Mesodermal cell (in vitro differentiated cells): ENCODE results near the gene OLFML1.
"Not testable (repeated sequence)": the region's sequence is repeated elsewhere in the genome, so short reads cannot be mapped to it uniquely, and the experiment has no call there.

ENCODE experiments used
- H3K27ac ChIP-seq: 2 replicates; pipeline ENCODE4 v1.7.0; 2013; ENCODE audit warnings: mild to moderate bottlenecking, low read depth, low read length, moderate library complexity; ENCODE audit not compliant: severe bottlenecking
- H3K36me3 ChIP-seq: 2 replicates; pipeline ENCODE4 v1.7.1; 2013; ENCODE audit warnings: mild to moderate bottlenecking, low read length, moderate library complexity; ENCODE audit not compliant: control insufficient read depth, insufficient read depth
- H3K4me1 ChIP-seq: one replicate; pipeline ENCODE4 v1.7.1; 2013; ENCODE audit warnings: mild to moderate bottlenecking, low read length; ENCODE audit not compliant: insufficient read depth, control insufficient read depth, poor library complexity, severe bottlenecking
- H3K4me3 ChIP-seq: 2 replicates; pipeline ENCODE4 v1.7.0; 2013; ENCODE audit warnings: low read length, control low read depth, mild to moderate bottlenecking; ENCODE audit not compliant: insufficient read depth, poor library complexity, severe bottlenecking; ENCODE audit errors: extremely low read depth
- H3K9me3 ChIP-seq: 2 replicates; pipeline ENCODE4 v1.7.1; 2013; ENCODE audit warnings: mild to moderate bottlenecking, low read length, moderate library complexity; ENCODE audit not compliant: control insufficient read depth
- WGBS, 2 experiments: methylation state at CpG; one replicate each; pipeline ENCODE4 v1.1.5; 2013; ENCODE audit warnings: missing lambda C conversion rate in 2 of 2; ENCODE audit not compliant: insufficient coverage in 2 of 2; 5-methylcytosine and 5-hydroxymethylcytosine counted together

The OLFML1 gene

DNA sequence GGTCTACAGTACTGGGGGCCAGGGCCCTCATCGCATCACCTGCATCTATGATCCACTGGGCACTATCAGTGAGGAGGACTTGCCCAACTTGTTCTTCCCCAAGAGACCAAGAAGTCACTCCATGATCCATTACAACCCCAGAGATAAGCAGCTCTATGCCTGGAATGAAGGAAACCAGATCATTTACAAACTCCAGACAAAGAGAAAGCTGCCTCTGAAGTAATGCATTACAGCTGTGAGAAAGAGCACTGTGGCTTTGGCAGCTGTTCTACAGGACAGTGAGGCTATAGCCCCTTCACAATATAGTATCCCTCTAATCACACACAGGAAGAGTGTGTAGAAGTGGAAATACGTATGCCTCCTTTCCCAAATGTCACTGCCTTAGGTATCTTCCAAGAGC is 24.7 kb downstream of the OLFML1 start:
- Histone ChIP-seq H3K9me3 (no peaks in the 10 kb centered on the region), H3K27ac (no peak overlapping the region), H3K4me1 (peaks cover 5% of the 10 kb centered on the region), H3K4me3 (no peak overlapping the region), H3K36me3 (no peaks in the 10 kb centered on the region)
- 80% methylated on average over 2 of the region's 2 CpGs; no CpG with 5 or more reads in 1 of the 2 experiments for WGBS, 2 experiments

DNA sequence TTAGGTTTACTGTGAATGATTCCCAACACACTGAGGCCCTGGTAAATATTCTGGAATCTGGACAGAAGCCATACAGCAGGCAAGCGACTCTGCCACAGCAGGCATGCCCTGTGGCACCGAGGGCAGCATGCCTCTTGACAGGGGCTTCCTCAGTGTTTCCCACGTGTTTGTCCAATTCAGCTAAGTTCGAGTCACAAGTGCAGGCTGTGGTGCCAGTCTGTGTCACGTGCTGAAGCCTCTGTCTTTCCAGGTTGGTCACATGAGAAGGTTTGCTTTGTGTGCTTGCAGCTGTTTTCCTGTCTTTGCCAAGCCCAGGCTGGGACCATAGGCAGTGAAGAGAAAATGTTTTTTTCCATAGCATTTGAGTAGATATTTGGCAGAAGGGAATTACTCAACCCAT is 26.1 kb downstream of the OLFML1 start:
- WGBS, 2 experiments, result 84 to 96% methylated on average over 5 of the region's 5 CpGs

DNA sequence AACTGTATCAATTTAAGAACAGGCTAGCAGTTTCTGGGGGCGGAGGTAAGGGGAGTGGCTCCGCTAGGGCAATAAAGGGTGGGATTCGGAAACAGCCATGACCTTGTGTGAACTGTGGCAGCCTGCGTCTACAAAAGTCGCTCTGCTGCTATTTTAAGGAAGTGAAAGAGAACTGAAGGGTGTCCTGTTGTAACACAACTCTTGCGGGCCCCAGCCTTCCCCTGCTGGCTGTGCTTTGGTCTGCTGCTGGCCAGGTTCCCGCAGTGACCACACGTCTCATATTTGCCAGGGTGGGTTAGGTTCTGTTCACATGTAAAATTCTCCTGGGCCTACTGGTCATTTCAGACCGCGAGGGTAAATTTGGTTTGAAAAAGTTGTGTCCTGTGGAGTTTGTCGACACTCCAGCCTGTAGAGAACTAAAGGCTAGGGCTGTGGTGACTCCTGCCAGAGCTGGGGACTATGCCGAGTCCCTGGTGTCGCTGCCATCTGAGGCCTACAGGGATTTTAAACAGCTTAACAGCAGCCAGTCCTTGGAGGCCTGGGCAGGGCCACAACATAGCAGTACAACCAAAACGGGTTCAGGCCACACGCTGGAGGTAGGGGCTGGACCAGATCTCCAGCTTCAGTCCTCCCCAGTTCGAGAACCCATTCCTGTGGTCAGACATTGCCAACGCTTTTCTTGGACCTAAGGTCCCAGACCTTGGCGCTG is 27.4 kb downstream of the OLFML1 start:
- peaks cover 5% of the 10 kb centered on the region for H3K4me1 ChIP-seq
- H3K4me3 ChIP-seq, result peak overlapping the region; percentile 68
- no peaks in the 10 kb centered on the region for H3K36me3 ChIP-seq
- H3K9me3 ChIP-seq, result no peaks in the 10 kb centered on the region
- H3K27ac ChIP-seq, result peak overlapping the region; percentile 47
- WGBS, 2 experiments, result 57 to 64% methylated on average over 15 to 17 of the region's 18 CpGs

More for the DNA sequence above, 26.1 kb downstream of the OLFML1 start:
- Histone ChIP-seq H3K27ac (no peak overlapping the region), H3K4me1 (peaks cover 5% of the 10 kb centered on the region), H3K36me3 (no peaks in the 10 kb centered on the region), H3K9me3 (no peaks in the 10 kb centered on the region), H3K4me3 (no peak overlapping the region)

DNA sequence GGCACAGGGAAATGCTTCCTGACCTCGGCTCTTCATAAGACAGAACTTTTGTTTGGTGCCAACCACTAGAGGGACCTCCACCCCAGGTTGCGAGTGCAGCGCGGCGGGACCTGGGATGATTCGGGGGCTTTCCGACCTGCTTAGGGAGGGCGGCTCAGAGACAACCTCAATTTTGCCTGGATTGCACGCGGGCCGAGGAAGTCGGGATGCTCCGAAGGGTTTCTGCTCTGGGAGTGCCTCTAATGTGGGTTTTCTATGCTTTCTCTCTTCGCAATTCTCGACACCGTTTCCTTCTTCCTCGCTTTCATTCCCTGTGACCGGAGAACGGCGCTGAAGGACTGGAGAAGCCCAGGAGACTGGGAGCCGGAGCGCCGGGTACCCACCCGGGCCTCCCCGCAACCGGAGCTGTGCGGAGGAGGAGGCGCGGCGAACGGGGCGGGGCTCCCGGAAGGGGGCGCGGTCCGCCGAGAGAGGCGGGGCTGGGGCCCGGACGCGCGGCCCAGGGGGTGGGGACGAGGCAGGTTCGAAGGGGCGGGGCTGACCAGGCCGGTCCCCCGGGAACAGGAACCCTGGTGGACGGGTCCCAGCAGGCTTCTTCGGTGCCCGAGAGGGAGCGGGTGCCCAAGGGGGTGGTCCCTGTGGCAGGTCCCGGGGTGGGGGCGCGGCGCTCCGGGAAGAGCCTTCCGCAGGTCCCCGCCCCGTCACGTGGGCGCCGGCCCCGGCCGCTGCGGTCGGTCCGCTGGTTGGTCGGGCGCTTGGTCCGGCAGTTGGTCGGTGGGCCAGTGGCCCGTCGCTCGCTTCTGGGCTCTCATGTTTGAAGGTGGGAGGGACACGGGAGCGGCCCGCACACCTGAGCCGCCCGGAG is 28.2 kb downstream of the OLFML1 start, which contains the start of gene PPFIBP2:
Gene PPFIBP2, plus strand, starts transcription at position 766 of the 865 bp plus-strand sequence. CDS start 35,477 bp downstream, outside the sequence.
- Histone ChIP-seq H3K36me3 (no peaks in the 10 kb centered on the region), H3K9me3 (no peaks in the 10 kb centered on the region), H3K27ac (peak within 1 kb of the TSS; percentile 53), H3K4me1 (peaks cover 5% of the 10 kb centered on the region), H3K4me3 (peak within 1 kb of the TSS; percentile 68)
- WGBS, 2 experiments, result 0 to 1% methylated on average over 32 to 35 of the region's 79 CpGs

DNA sequence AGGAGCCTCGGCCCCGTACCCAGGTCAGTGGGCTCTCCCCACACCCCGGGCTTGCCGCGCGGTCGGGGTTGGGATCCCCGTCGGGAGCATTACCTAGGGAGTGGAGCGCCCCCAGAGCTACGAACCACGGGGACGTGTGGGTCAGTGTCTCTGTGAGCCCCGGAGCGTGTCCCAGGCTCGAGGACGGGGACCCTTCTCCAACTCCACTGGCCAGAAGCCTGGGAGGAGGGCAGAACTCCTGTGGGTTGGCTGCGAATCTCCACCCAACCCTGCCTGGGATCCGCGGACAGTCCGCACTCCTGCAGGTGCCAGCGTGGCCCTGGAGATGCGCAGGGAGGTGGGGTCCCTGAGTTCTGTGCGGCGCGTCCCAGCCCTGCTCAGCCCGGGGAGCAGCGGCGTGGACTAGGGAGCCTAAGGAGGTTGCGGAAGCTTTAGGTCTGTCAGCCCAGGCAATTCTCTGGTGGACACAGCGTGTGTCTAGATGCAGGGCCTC is 28.8 kb downstream of the OLFML1 start:
- WGBS, 2 experiments, result 2 to 5% methylated on average over 19 to 28 of the region's 31 CpGs
- peaks cover 5% of the 10 kb centered on the region for H3K4me1 ChIP-seq

DNA sequence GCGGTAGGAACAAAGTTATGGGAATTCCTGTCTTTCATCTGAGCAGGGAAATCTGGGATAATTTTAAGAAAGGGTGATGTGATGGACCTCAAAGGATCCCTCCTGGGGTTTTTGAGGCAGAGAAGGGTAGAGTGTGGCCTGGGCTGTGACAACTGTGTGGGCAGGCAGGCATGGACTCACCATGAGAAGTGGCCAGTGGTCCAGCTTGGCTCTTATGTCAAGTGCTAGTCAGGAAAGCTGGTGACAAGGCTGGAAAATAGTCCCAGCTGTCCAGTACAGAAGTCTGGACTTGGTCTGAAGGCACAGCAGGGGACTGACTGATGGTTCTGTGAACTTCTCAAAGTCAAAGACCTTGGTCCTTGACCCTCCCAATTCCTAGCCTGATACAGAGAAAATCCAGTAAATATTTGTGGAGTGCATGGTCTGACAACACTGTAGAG is 30.2 kb downstream of the OLFML1 start:
- peaks cover 5% of the 10 kb centered on the region for H3K4me1 ChIP-seq
- 89 to 90% methylated on average over 1 of the region's 1 CpG for WGBS, 2 experiments
- no peaks in the 10 kb centered on the region for H3K9me3 ChIP-seq
- H3K27ac ChIP-seq, result no peak overlapping the region
- no peaks in the 10 kb centered on the region for H3K36me3 ChIP-seq
- no peak overlapping the region for H3K4me3 ChIP-seq

More for the DNA sequence above, 28.8 kb downstream of the OLFML1 start:
- Histone ChIP-seq H3K36me3 (no peaks in the 10 kb centered on the region), H3K4me3 (peak overlapping the region; percentile 68), H3K9me3 (no peaks in the 10 kb centered on the region), H3K27ac (no peak overlapping the region)

DNA sequence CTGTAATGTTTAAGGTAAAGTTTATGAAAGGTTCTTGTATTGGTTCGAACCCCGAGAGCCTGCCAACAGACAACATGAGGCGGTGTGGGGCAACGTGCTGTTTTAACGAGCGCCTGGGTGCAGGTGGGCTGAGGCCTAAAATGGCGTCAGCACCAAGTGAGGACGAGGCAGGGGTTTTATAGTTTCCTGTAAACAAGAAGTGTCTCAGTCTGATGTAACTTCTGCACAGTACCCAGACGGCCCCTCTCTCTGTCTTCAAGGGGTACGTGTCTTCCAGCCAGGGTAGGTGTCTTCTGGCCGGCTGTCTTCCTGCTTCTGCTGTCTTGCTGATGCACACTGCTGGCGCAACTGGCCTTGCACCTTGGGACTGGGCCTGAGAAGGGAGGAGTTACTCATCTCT is 31.2 kb downstream of the OLFML1 start:
- Histone ChIP-seq H3K4me1 (peaks cover 5% of the 10 kb centered on the region), H3K9me3 (no peaks in the 10 kb centered on the region), H3K27ac (no peak overlapping the region), H3K36me3 (no peaks in the 10 kb centered on the region), H3K4me3 (no peak overlapping the region)
- 91 to 93% methylated on average over 12 of the region's 12 CpGs for WGBS, 2 experiments

DNA sequence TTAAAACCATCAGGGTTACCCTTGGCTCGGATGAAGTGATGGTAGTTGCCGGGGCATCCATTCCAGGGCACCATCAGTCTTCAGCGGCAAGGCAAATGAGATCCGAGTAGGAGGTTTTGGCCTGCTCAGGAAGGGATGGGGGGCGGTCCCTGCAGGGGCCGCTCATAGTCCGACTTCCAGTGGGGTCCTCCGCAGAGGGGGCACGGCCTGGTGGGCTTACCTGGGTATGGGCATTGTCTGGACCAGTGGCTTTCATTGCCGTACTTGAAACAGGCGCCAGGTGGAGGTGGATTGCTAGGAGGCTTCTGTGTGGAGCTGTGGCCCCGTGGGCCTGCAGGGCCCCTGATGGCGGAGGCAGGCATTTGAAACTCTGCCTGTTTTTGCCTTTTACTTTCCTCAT is 32.4 kb downstream of the OLFML1 start:
- WGBS, 2 experiments, result 95 to 100% methylated on average over 9 to 12 of the region's 13 CpGs
- not testable (repeated sequence) for H3K36me3 ChIP-seq, H3K4me1 ChIP-seq, H3K9me3 ChIP-seq, H3K4me3 ChIP-seq, H3K27ac ChIP-seq

DNA sequence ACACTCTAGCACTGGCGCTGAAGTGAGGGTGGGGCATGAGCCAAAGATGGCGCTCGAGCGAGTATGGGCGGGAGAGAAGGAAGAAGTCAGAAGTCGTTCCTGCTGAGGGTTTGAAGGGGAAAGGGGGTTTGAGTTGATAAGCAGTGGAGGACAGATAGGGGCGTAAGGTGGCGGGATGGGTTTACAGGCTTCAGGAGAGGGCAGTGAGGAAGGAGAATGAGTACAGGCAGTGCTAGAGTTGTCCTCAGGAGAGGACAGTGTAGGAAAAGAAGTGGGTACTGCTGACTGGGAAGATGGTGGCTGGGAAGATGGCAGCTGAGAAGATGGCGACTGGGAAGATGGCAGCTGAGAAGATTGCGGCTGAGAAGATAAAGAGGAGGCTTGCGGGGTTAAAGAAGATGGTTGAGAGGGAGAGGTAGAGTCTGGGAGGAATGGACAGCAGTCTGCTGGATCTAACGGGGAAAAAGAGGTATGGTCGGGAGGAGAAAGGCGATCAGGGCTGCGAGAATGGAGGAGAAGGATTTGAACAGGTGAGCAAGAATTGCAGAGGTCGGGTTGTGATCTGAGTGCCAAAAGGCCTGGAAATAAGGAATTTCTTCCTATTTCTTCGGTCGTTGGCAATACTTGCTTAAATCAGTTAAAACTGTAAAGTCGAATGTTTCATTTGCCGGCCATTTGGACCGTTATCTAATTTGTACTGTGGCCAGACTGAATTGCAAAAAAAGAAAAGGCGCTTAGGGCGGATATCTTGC is 33.7 kb downstream of the OLFML1 start:
- 92 to 93% methylated on average over 15 to 23 of the region's 23 CpGs for WGBS, 2 experiments
- Histone ChIP-seq H3K4me3 (no peak overlapping the region), H3K4me1 (no peaks in the 10 kb centered on the region), H3K27ac (no peak overlapping the region), H3K36me3 (no peaks in the 10 kb centered on the region), H3K9me3 (no peaks in the 10 kb centered on the region)
